Stimulated activated CD8-positive, alpha-beta memory T cell treated with anti-CD3 and anti-CD28 coated beads, Interleukin-4, amount 100 ng/mL, for 4 hours (primary cell): Measurements from ENCODE around the gene PALD1.
"Not testable (repeated sequence)": the region's sequence is repeated elsewhere in the genome, so short reads cannot be mapped to it uniquely, and the experiment has no call there.

ENCODE experiments used
- DNase-seq, 2 donors: peaks; one replicate each; pipeline ENCODE4 v3.0.0-alpha.2; 2020; ENCODE audit warnings: low read depth in 2 of 2, low spot score in 1 of 2

The PALD1 gene

DNA sequence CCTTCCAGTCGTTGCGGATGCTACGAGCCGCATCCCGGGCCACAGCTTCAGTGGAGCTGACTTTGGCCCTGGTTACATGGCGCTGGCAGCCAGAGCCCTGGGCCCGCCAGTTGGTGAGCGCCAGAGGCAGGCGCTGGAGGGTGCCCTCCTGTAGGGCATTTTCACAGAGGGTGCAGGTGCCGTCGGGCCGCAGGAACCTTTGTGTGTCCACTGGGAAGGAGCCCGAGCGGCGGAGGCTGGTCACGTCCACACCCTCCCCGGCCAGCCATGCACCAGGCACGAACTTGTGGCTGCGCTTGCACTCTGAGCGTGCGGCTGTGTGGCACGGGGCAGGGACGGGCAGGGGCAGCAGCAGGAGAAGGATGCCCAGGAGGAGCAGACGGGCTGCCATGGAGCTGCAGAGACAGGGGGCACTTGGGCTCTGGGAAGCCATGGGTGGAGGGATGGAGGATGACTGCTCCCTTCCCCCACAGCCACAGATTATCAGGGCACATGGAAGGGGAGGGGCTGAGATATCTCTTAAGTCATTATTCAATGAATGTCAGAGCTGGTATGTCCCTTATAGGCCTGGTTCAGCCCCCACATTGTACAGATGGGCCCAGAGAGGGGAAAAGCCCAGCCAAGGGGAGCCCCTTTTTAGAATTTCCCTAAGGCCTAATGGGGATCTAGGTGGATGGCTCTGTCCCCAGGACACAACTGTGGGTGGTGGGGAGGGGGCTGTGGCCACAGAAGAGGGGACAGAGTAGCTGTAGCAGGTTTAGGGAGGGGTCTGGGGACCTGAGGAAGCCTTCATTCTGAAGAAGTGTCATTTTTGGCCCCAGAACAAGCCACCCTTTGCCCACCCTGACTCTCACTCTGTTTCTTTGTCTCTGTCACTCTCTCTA lies 122.2 kb downstream of the PALD1 start:
- DNase-seq, result no peak

DNA sequence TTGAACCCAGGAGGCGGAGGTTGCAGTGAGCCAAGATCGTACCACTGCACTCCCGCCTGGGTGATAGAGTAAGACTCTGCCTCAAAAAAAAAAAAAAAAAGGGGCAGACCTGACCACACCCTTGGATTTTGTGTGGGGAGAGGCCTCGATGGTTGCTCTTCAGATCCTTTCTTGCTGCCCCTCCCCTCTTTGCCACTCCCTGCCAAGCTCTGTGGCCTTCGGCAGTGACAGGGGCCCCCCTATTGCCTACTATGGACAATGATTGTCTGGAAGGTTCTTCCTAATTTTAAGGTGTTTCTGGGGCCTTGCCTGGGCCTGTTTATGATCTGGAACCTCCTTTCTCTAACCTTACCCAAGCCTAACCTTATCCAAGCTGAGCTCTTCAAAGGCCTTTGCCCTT lies 123.2 kb downstream of the PALD1 start:
- no peak for DNase-seq

DNA sequence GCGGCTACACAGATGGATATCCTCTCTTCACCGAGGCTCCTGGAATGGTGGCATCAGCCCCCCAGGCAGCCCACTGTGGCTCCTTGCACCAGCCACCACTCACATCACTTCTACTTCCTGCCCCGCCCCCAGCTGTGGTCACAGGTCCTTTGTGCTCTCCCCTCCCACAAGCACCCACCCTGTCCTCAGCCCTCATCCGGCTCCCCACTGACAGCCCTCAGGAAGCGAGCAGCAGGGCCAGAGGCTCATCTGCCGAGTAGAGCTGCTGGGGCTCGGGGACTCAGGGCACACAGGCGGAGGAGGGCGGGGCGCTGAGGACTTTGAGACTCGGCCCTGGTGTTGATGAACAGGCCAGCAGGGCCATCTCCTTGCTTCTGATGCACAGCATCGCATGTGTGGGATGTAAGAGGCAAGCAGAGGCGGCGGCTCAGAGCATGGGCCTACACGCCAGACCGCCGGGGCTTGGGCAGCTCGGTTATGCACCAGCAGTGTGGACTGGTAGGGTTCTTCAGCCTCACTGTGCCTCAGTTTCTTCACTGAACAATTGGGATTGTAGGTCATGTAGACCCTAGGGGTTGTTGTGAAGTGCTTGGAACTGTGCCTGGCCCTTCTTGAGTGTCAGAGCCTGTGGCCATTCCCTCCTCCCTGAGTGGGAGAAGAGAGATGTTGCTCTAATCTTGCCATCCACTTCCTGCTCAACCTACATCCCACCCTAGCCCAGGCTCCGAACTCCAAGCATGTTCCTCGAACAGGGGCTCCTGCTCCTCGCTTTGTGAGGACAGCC lies 124.3 kb downstream of the PALD1 start, which contains the start of gene PRF1:
TSS of gene PRF1 (minus strand) at position 77 of the 784 bp plus-strand sequence. CDS start 1,839 bp downstream, outside the sequence.
- DNase-seq, result peak; percentile 72 to 83

DNA sequence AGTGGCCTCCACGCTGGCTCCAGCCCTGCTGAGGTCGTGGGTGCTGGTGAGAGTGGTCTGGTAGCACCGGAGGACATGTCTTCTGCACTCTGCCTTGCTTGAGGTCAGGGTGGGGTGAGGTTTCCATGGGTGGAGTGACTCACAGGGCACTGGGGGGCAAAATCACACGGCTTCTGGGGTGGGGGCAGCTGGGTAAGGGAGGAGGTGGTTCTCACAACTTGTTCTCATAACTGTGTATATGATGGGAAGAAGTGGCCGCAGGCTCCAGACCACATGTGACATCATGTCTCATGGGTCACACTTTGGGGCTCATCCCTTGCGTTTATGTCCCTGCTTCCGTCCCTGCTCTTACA lies 124.9 kb downstream of the PALD1 start:
- DNase-seq, result peak; percentile 38 to 57

DNA sequence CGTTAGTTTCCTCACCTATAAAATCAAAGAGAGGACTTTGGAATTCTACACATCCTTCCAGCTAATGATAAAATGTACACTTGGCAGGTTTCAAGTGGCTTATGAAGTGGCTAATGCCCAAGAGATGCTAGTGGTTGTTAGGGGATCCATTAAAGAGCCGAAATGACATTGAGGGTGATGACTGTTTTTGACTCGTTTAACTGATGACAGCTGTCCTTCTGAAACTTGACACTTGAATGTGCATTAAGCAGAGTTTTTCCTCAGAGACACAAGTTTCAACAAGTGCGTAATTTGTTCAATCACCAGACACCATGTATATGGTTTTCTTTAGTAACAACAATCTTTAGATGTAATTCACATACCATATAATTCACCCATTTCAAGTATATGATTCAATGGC lies 125.5 kb downstream of the PALD1 start:
- DNase-seq, result no peak

DNA sequence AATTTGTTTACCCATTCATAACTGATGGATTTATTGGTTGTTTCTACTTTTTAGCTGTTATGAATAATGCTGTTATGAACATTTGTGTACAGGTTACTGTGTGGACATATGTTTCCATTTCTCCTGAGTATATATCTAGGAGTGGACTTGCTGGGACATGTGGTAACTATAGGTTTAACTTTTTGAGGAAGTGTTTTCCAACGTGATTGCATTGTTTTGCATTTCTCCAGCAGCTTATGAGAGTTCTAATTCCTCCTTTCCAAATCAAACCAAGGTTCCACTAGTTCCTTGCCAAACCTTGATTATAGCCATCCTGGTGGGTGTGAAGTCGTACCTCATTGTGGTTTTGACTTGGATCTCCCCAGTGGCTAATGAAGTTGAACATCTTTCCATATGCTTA lies 126.6 kb downstream of the PALD1 start:
- no peak for DNase-seq

DNA sequence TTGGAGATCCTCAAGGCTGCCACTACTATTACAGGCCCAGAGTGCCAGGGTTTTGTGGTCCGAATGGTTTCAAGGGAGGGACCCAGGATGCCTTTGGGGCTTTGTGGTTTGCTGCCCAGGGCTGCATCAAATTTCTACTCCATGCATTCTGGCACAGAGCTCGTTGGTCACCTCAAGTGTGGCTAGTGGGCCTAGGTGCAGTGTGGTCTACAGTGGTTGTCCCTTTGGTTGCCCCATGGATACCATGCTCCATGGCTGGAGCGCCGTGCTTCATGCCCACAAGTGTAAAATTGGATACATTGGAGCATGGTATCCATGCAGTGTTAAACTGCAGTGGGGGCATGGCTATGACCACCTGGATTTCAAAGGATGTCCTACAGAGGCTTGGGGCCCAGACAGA lies 129.4 kb downstream of the PALD1 start:
- no peak for DNase-seq

DNA sequence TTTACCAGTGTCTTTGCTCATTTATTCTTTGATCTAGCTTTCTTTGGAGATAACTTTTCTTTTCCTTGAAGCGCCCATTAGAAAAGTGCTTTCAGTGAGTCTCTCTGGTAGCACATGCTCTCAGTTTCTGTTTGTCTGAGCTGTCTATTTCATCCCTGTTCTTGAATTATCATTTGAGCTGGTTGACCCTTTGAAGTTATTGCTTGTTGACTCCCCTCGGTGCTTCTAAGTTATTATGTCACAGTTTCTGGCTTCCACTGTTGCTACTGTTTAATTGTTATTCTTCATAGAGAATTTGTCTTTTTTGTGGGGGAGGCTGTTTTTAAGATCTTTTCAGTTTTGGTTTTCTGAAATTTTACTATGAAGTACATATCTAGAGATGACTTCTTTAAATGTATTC lies 135.4 kb downstream of the PALD1 start:
- no peak for DNase-seq

DNA sequence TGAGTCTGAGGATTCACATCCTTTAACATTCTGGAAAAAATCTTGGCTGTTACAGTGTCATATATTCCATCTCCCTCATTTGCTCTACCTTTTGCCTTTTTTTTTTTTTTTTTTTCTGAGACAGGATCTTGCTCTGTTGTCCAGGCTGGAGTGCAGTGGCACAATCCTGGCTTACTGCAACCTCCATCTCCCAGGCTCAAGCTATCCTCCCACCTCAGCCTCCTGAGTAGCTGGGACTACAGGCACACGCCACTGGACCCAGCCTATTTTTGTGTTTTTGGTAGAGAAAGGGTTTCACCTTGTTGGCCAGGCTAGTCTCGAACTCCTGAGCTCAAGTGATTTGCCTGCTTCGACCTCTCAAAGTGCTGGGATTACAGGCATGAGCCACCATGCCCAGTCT lies 135.8 kb downstream of the PALD1 start:
- not testable (repeated sequence) for DNase-seq

DNA sequence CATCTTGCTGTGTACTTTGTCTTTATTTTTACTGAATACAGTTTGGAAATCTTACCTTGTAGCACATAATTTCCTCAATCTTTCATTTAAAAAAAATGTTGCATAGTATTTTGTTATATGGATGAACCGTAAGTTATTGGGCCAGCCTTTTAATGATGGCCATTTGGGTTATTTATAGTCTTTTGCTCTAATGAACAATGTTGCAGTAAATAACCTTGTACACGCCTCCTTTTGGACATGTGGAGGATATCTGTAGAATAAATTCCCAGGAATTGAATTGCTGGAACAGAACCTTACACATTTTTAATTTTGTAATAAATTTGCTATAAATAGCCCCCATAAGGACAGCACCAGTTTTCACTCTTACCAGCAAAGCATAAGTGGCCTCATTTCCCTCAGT lies 136.6 kb downstream of the PALD1 start:
- no peak for DNase-seq

DNA sequence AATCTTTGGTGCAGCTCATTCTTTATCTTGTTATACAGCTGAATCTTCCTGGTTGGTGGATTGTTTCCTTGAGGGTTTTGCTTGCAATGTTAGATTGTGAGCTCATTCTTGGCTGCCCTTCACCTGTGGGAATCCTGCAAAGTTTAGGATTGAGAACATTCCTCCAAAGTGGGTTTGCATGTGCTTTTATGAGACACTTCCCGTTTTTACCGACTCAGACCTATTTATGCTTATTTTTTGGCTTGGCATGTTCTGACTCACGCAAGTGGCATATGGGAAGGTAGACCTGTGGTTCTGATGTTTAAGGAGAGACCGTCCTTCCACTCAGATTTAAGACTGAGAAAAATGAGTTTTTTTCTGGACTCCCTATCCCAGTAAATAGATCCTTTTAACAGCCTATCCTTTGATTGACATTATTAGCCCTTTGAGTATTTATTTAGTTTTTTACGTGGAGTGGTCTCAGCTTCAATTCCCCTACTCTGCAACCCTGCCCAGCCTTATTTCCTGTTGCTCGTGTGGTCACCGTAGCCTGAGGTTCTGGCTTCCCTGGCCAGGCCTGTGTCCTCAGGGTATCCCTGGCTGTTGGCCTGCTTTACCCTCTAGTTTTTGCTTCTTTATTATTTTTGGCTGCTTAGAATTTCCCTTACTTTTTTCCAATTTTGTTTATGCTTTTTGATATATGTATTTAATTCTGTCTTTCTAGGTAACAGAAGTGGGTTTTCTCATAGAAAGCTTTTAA lies 137.4 kb downstream of the PALD1 start:
- DNase-seq, result no peak

DNA sequence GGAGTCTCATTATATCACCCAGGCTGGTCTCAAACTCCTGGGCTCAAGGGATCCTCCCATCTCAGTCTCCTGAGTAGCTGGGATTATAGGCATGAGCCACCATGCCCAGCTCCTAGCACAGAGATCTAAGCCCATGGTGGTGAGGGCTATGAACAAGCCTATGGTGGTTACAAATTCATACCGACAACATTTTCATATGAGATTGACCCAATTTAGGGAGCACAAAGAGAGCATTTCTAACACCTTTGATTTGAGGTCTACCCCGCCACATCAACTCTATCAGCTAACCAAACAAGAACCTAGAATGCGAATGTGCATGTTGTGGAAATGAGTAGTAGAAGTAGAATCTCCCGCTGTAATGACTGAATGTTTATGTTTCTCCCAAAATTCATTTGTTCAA lies 138.2 kb downstream of the PALD1 start:
- no peak for DNase-seq
